ENCODE results near the gene GSTM2. TPM values are rescaled to one million over a fixed set of nuclear protein-coding genes. Genes with fewer than 3 reads are reported as not detected.

Gene GSTM2
- polyA plus RNA-seq, 2 donors = 52.0 to 130 TPM

DNA sequence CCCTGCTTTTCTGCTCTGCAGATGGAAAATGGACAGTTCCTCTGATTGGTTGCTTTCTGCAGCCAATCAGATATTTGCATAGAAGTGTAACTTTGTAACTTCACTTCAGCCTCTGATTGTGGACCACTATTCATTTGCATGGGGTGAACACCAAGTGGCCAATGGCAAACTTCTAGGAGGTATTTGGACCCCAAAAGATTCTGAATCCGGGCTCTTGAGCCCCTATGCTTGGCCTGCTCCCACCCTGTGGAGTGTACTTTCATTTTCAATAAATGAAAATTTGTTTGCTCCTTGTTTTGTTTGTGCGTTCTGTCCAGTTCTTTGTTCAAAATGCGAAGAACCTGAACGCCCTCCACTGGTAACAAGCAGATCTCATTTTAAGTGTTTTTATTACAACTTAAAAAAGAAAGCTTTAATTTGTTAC lies 18.4 kb upstream of the GSTM2 start:
- Histone ChIP-seq H3K9me3 (ENCODE audit: control insufficient read depth in 2 of 2, insufficient read depth in 1 of 2, low read depth in 1 of 2, low read length in 1 of 2) (no peaks in the 10 kb centered on the region), H3K36me3 (ENCODE audit: control insufficient read depth in 2 of 2, insufficient read depth in 2 of 2, low read length in 1 of 2) (no peaks in the 10 kb centered on the region), H3K27ac (ENCODE audit: low read depth in 2 of 2, low read length in 1 of 2) (no peak overlapping the region), H3K27me3 (ENCODE audit: control insufficient read depth in 1 of 2, insufficient read depth in 2 of 2, low read length in 2 of 2) (no peaks in the 10 kb centered on the region), H3K4me3 (ENCODE audit: low read depth in 1 of 2, low read length in 2 of 2) (peak overlapping the region in 1 of 2 donors; percentile 15), H3K4me1 (ENCODE audit: control insufficient read depth in 2 of 2, insufficient read depth in 2 of 2, low read length in 1 of 2) (peaks cover 0 to 1% of the 10 kb centered on the region in 2 donors)
- whole genome bisulfite sequencing, 2 donors = 61 to 73% methylated on average over 4 of the region's 4 CpGs

DNA sequence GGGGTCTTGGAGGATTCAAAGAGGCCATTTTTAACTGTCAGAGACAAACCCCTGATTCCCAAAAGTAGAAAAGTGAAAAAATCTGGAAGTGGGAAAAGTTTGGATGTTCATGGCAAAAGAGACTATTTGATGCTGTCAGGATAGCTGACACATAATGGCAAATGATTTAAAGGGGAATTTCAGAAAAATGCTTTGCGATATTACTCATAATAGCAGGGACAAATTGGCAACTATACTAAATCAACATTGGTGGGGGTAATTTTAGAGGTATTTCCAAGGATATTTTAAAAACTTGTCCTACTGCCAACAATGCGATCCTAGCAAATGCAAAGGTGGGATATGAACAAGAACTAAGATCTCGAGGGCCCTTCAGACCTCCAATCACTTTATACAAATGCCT lies 17.2 kb upstream of the GSTM2 start:
- H3K36me3 ChIP-seq (ENCODE audit: control insufficient read depth in 2 of 2, insufficient read depth in 2 of 2, low read length in 1 of 2) = no peaks in the 10 kb centered on the region
- WGBS, 2 donors = 79 to 87% methylated on average over 3 of the region's 3 CpGs
- H3K9me3 ChIP-seq (ENCODE audit: control insufficient read depth in 2 of 2, insufficient read depth in 1 of 2, low read depth in 1 of 2, low read length in 1 of 2) = no peaks in the 10 kb centered on the region
- H3K4me1 ChIP-seq (ENCODE audit: control insufficient read depth in 2 of 2, insufficient read depth in 2 of 2, low read length in 1 of 2) = peaks cover 0 to 7% of the 10 kb centered on the region in 2 donors
- no peak overlapping the region for H3K4me3 ChIP-seq (ENCODE audit: low read depth in 1 of 2, low read length in 2 of 2)
- no peaks in the 10 kb centered on the region for H3K27me3 ChIP-seq (ENCODE audit: control insufficient read depth in 1 of 2, insufficient read depth in 2 of 2, low read length in 2 of 2)
- no peak overlapping the region for H3K27ac ChIP-seq (ENCODE audit: low read depth in 2 of 2, low read length in 1 of 2)

DNA sequence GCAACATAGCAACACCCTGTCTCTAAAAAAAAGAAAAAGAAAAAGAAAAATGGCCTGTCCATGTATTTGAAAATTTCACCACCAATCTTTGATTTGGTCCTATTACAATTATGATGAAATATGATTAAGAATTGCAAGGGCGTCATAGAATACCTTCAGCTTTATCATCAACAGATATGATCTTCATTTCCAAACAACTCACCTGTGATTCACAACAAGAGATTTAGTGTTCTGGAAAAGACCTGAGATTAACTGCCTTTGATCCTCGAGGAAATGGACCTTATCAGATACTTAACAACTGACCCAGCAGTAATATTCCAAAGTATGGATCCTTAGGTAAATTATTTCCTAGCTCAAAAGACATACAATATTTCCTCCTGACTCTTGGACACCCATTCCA lies 15.5 kb upstream of the GSTM2 start:
- Histone ChIP-seq H3K27ac (ENCODE audit: low read depth in 2 of 2, low read length in 1 of 2) (no peak overlapping the region), H3K36me3 (ENCODE audit: control insufficient read depth in 2 of 2, insufficient read depth in 2 of 2, low read length in 1 of 2) (no peaks in the 10 kb centered on the region), H3K27me3 (ENCODE audit: control insufficient read depth in 1 of 2, insufficient read depth in 2 of 2, low read length in 2 of 2) (no peaks in the 10 kb centered on the region), H3K4me3 (ENCODE audit: low read depth in 1 of 2, low read length in 2 of 2) (no peak overlapping the region), H3K4me1 (ENCODE audit: control insufficient read depth in 2 of 2, insufficient read depth in 2 of 2, low read length in 1 of 2) (peaks cover 0 to 9% of the 10 kb centered on the region in 2 donors), H3K9me3 (ENCODE audit: control insufficient read depth in 2 of 2, insufficient read depth in 1 of 2, low read depth in 1 of 2, low read length in 1 of 2) (no peaks in the 10 kb centered on the region)
- WGBS, 2 donors = 62 to 72% methylated on average over 2 of the region's 2 CpGs

DNA sequence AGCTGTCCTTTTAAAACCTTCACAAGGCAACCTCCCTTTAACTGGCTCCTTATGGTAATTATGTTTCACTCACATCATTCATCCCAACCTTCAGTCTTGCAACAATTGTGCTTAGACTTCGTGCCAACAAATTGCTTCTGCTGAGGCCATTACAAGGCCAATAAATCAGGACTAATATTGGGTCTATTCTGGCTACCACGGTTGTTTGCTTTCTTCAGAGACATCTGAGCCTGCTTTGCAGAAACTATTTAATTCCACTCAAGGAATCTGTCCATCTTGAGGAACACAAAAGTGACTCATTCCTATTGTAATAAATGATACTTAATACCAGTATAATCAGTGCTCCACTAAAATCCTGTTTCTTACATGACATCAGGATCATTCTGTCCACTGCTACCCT lies 14.6 kb upstream of the GSTM2 start:
- Histone ChIP-seq H3K36me3 (ENCODE audit: control insufficient read depth in 2 of 2, insufficient read depth in 2 of 2, low read length in 1 of 2) (no peaks in the 10 kb centered on the region), H3K27ac (ENCODE audit: low read depth in 2 of 2, low read length in 1 of 2) (no peak overlapping the region), H3K4me1 (ENCODE audit: control insufficient read depth in 2 of 2, insufficient read depth in 2 of 2, low read length in 1 of 2) (peaks cover 0 to 10% of the 10 kb centered on the region in 2 donors), H3K27me3 (ENCODE audit: control insufficient read depth in 1 of 2, insufficient read depth in 2 of 2, low read length in 2 of 2) (no peaks in the 10 kb centered on the region), H3K9me3 (ENCODE audit: control insufficient read depth in 2 of 2, insufficient read depth in 1 of 2, low read depth in 1 of 2, low read length in 1 of 2) (no peaks in the 10 kb centered on the region), H3K4me3 (ENCODE audit: low read depth in 1 of 2, low read length in 2 of 2) (no peak overlapping the region)
- 57 to 60% methylated on average over 2 of the region's 2 CpGs for WGBS, 2 donors

DNA sequence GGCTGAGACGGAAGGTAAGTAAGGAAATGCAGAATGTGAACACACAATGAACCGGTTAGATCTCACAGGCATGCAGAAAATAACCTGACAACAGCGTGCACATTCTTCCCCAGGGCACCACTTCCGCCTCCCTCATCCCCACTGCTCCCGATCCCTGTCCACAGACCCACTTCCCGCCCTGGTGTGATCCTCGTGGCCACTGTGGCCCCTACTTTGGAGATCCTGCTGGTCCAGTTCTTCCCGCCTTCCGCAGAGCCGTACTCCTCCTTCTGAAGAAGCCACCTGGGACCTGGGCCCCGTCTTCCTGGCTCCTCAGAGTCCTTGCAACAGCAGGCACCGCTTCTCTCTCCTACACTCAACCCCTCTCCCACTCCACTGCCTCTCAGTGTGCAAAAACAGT lies 13.3 kb upstream of the GSTM2 start:
- no peaks in the 10 kb centered on the region for H3K27me3 ChIP-seq (ENCODE audit: control insufficient read depth in 1 of 2, insufficient read depth in 2 of 2, low read length in 2 of 2)
- H3K9me3 ChIP-seq (ENCODE audit: control insufficient read depth in 2 of 2, insufficient read depth in 1 of 2, low read depth in 1 of 2, low read length in 1 of 2) = no peaks in the 10 kb centered on the region
- H3K27ac ChIP-seq (ENCODE audit: low read depth in 2 of 2, low read length in 1 of 2) = no peak overlapping the region
- no peak overlapping the region for H3K4me3 ChIP-seq (ENCODE audit: low read depth in 1 of 2, low read length in 2 of 2)
- WGBS, 2 donors = 90 to 92% methylated on average over 12 of the region's 12 CpGs
- peaks cover 0 to 10% of the 10 kb centered on the region in 2 donors for H3K4me1 ChIP-seq (ENCODE audit: control insufficient read depth in 2 of 2, insufficient read depth in 2 of 2, low read length in 1 of 2)
- peaks cover 0 to 6% of the 10 kb centered on the region in 2 donors for H3K36me3 ChIP-seq (ENCODE audit: control insufficient read depth in 2 of 2, insufficient read depth in 2 of 2, low read length in 1 of 2)

DNA sequence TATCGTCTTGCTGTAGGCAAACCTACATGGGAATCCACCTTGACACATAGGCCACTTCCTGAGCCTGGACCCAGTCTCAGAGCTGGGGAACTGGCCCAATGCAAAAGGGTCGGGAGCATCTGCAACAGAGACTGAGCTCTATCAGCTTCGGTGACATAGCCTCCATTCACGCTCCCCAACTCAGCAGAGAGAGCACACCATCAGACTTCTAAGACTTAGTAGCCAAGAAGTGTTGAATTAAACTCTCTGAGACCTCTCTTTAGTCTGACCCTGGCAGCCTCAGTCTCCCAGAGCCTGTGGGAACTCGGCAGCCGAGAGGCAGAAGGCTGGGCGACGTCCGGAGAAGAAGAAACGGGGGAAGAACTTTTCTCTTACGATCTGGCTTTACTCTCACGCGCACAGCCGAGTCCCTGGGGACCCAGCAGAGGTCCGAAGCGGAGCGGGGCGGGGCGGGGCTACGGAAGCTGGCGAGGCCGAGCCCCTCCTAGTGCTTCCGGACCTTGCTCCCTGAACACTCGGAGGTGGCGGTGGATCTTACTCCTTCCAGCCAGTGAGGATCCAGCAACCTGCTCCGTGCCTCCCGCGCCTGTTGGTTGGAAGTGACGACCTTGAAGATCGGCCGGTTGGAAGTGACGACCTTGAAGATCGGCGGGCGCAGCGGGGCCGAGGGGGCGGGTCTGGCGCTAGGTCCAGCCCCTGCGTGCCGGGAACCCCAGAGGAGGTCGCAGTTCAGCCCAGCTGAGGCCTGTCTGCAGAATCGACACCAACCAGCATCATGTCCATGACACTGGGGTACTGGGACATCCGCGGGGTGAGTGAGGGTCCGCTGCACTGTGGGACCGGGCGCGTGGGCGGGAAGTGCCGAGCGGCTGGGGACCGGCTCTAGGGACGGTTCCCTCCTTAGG lies 12.0 kb upstream of the GSTM2 start, which contains the start of gene GSTM4:
Gene GSTM4 (plus strand): TSS at position 485 of the 905 bp plus-strand sequence. CDS start 291 bp downstream, at position 776.
- H3K9me3 ChIP-seq (ENCODE audit: control insufficient read depth in 2 of 2, insufficient read depth in 1 of 2, low read depth in 1 of 2, low read length in 1 of 2) = no peaks in the 10 kb centered on the region
- H3K4me1 ChIP-seq (ENCODE audit: control insufficient read depth in 2 of 2, insufficient read depth in 2 of 2, low read length in 1 of 2) = peaks cover 0 to 10% of the 10 kb centered on the region in 2 donors
- H3K4me3 ChIP-seq (ENCODE audit: low read depth in 1 of 2, low read length in 2 of 2) = peak within 1 kb of the TSS; percentile 71 to 76
- 1 to 3% methylated on average over 54 of the region's 54 CpGs for WGBS, 2 donors
- H3K27ac ChIP-seq (ENCODE audit: low read depth in 2 of 2, low read length in 1 of 2) = peak within 1 kb of the TSS; percentile 88
- H3K36me3 ChIP-seq (ENCODE audit: control insufficient read depth in 2 of 2, insufficient read depth in 2 of 2, low read length in 1 of 2) = peaks cover 0 to 6% of the 10 kb centered on the region in 2 donors
- H3K27me3 ChIP-seq (ENCODE audit: control insufficient read depth in 1 of 2, insufficient read depth in 2 of 2, low read length in 2 of 2) = no peaks in the 10 kb centered on the region

DNA sequence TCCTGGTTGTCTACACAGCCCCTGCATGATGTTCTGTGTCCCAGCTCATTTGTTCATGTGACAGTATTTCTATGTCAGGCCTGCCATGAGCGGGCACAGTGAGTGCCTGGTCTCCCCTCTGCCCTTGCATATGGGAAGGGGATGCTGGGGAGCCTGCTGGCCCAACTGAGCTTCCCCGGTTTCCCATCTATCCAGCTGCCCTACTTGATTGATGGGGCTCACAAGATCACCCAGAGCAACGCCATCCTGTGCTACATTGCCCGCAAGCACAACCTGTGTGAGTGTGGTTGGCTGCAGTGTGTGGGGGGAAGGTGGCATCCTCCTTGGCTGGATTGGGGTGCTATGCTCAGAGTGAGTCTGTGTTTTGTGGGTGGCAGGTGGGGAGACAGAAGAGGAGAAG lies 10.5 kb upstream of the GSTM2 start:
- Histone ChIP-seq H3K4me3 (ENCODE audit: low read depth in 1 of 2, low read length in 2 of 2) (no peak overlapping the region), H3K36me3 (ENCODE audit: control insufficient read depth in 2 of 2, insufficient read depth in 2 of 2, low read length in 1 of 2) (peaks cover 0 to 6% of the 10 kb centered on the region in 2 donors), H3K27me3 (ENCODE audit: control insufficient read depth in 1 of 2, insufficient read depth in 2 of 2, low read length in 2 of 2) (no peaks in the 10 kb centered on the region), H3K9me3 (ENCODE audit: control insufficient read depth in 2 of 2, insufficient read depth in 1 of 2, low read depth in 1 of 2, low read length in 1 of 2) (no peaks in the 10 kb centered on the region), H3K27ac (ENCODE audit: low read depth in 2 of 2, low read length in 1 of 2) (no peak overlapping the region), H3K4me1 (ENCODE audit: control insufficient read depth in 2 of 2, insufficient read depth in 2 of 2, low read length in 1 of 2) (peaks cover 0 to 10% of the 10 kb centered on the region in 2 donors)
- WGBS, 2 donors = 89 to 90% methylated on average over 4 of the region's 4 CpGs

DNA sequence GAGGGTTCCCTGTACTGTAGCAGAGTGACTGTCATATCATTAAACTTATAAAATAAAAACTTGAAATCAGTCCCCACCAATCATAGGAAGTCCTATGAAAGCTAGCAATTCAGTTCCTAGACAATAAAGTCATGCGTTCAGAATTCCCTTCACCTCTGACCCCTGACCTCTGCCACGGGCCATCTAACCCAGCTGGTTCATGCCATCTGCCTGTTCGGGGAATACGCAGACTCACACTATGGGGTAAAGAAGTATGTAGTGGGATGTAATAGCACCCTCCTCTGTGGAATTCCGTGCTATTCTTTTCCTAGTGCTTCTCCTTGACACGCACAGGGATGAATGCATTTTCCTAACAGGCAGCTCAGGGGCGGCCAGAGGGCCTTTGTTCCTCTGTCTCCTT lies 9.9 kb upstream of the GSTM2 start:
- WGBS, 2 donors = 73 to 80% methylated on average over 7 of the region's 7 CpGs
- peaks cover 0 to 10% of the 10 kb centered on the region in 2 donors for H3K4me1 ChIP-seq (ENCODE audit: control insufficient read depth in 2 of 2, insufficient read depth in 2 of 2, low read length in 1 of 2)
- H3K36me3 ChIP-seq (ENCODE audit: control insufficient read depth in 2 of 2, insufficient read depth in 2 of 2, low read length in 1 of 2) = peaks cover 0 to 6% of the 10 kb centered on the region in 2 donors
- H3K27ac ChIP-seq (ENCODE audit: low read depth in 2 of 2, low read length in 1 of 2) = no peak overlapping the region
- no peaks in the 10 kb centered on the region for H3K27me3 ChIP-seq (ENCODE audit: control insufficient read depth in 1 of 2, insufficient read depth in 2 of 2, low read length in 2 of 2)
- H3K9me3 ChIP-seq (ENCODE audit: control insufficient read depth in 2 of 2, insufficient read depth in 1 of 2, low read depth in 1 of 2, low read length in 1 of 2) = no peaks in the 10 kb centered on the region
- H3K4me3 ChIP-seq (ENCODE audit: low read depth in 1 of 2, low read length in 2 of 2) = no peak overlapping the region

DNA sequence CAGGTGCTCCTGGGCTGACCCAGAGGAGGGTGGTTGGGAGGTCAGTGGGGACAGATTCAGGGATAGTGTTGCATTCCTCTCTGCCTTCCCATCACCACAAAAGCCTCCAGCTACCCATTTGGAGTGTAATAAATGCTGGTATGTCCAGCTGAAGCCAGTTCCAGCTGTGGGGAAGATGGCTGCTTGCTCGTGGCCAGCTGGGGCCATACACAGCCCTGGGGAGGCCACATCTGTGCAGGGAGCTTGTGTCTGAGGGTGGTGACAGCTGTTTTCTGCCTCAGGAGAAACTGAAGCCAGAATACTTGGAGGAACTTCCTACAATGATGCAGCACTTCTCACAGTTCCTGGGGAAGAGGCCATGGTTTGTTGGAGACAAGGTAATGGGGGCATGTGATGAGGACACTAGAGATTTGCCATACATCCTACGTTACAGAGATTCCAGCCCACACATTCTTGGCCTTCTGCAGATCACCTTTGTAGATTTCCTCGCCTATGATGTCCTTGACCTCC lies 9.3 kb upstream of the GSTM2 start:
- peaks cover 0 to 6% of the 10 kb centered on the region in 2 donors for H3K36me3 ChIP-seq (ENCODE audit: control insufficient read depth in 2 of 2, insufficient read depth in 2 of 2, low read length in 1 of 2)
- 45 to 53% methylated on average over 3 of the region's 3 CpGs for WGBS, 2 donors

More for the DNA sequence above, 9.3 kb upstream of the GSTM2 start:
- Histone ChIP-seq H3K4me1 (ENCODE audit: control insufficient read depth in 2 of 2, insufficient read depth in 2 of 2, low read length in 1 of 2) (peaks cover 0 to 10% of the 10 kb centered on the region in 2 donors), H3K27ac (ENCODE audit: low read depth in 2 of 2, low read length in 1 of 2) (no peak overlapping the region), H3K4me3 (ENCODE audit: low read depth in 1 of 2, low read length in 2 of 2) (no peak overlapping the region), H3K27me3 (ENCODE audit: control insufficient read depth in 1 of 2, insufficient read depth in 2 of 2, low read length in 2 of 2) (no peaks in the 10 kb centered on the region), H3K9me3 (ENCODE audit: control insufficient read depth in 2 of 2, insufficient read depth in 1 of 2, low read depth in 1 of 2, low read length in 1 of 2) (no peaks in the 10 kb centered on the region)
